Natural killer cell (primary cell): Measurements from ENCODE around the gene MT1B. TPM values are rescaled to one million over a fixed set of nuclear protein-coding genes. Genes with fewer than 3 reads are reported as not detected.
A peak's percentile ranks its signal among the peaks of the same experiment; 100 is the strongest.

Source experiments
- ATAC-seq, 3 donors: fragments of 150-1000 bp in 2 of 3; fragments of 200-7000 bp in 1 of 3; cut with Tn5 transposase; 1 replicate in 1 of 3; 2 replicates in 2 of 3; pipeline ENCODE4 v1.10.0; 2021; ENCODE audit warnings: mild to moderate bottlenecking in 2 of 3, moderate library complexity in 2 of 3
- DNase-seq, 2 donors: peaks; one replicate each; pipeline versions ENCODE4 v3.0.0 to v3.0.0-alpha.2; 2013 to 2021; ENCODE audit warnings: mixed read lengths in 1 of 2
- H3K27ac ChIP-seq: one replicate; pipeline ENCODE4 v1.5.1; 2013; ENCODE audit warnings: mild to moderate bottlenecking, low read length
- H3K27me3 ChIP-seq: one replicate; pipeline ENCODE4 v1.6.1; 2013; ENCODE audit warnings: low read length; ENCODE audit not compliant: control insufficient read depth, insufficient read depth
- H3K36me3 ChIP-seq: one replicate; pipeline ENCODE4 v1.6.1; 2013; ENCODE audit warnings: low read length; ENCODE audit not compliant: control insufficient read depth, insufficient read depth
- H3K4me1 ChIP-seq: one replicate; pipeline ENCODE4 v1.6.1; 2013; ENCODE audit warnings: low read length; ENCODE audit not compliant: control insufficient read depth, insufficient read depth
- H3K4me3 ChIP-seq: one replicate; pipeline ENCODE4 v1.5.1; 2013; ENCODE audit warnings: low read length
- H3K9me3 ChIP-seq: one replicate; pipeline ENCODE4 v1.6.1; 2013; ENCODE audit warnings: low read length; ENCODE audit not compliant: control insufficient read depth, insufficient read depth
- H3K27ac Mint-ChIP-seq, 2 donors: one replicate each; pipeline ENCODE4 v1.8.0; 2022; ENCODE audit warnings: mild to moderate bottlenecking in 2 of 2, mixed read lengths in 2 of 2, moderate library complexity in 1 of 2
- H3K27me3 Mint-ChIP-seq, 2 donors: one replicate each; pipeline ENCODE4 v1.8.0; 2022; ENCODE audit warnings: low read depth in 2 of 2, mixed read lengths in 2 of 2
- H3K36me3 Mint-ChIP-seq: one replicate; pipeline ENCODE4 v1.8.0; 2022; ENCODE audit warnings: mixed read lengths
- H3K4me1 Mint-ChIP-seq, 2 donors: one replicate each; pipeline ENCODE4 v1.8.0; 2022; ENCODE audit warnings: mixed read lengths in 2 of 2
- H3K4me3 Mint-ChIP-seq: one replicate; pipeline ENCODE4 v1.8.0; 2022; ENCODE audit warnings: mild to moderate bottlenecking, moderate library complexity, mixed read lengths
- H3K9me3 Mint-ChIP-seq, 2 donors: one replicate each; pipeline ENCODE4 v1.8.0; 2022; ENCODE audit warnings: mixed read lengths in 2 of 2
- WGBS: methylation state at CpG from one replicate; pipeline ENCODE4 v1.1.7; 2013; ENCODE audit warnings: missing lambda C conversion rate; ENCODE audit not compliant: insufficient coverage; 5-methylcytosine and 5-hydroxymethylcytosine counted together
- intact Hi-C: fragments of 100-400 bp; cut with micrococcal nuclease; formaldehyde crosslinking; loops from one replicate; pipeline ENCODE4 v1.14.2; 2022
- total RNA-seq, 4 donors: library from RNA; stranded (reverse); fragments of 120-200 nt in 1 of 4; gene quantifications; one replicate each; pipeline versions ENCODE4 v1.2.3 to v1.2.4, GENCODE V29; 2013 to 2022
- TF ChIP-seq, protein P1 (sequence below): fragments of 200-600 bp; IDR thresholded peaks from one replicate; pipeline ENCODE4 v1.8.0; 2022; ENCODE audit warnings: antibody characterized with exemption

MT1B gene
- total RNA-seq, 3 donors from 2014 or later (not counting 1 experiment from before 2014, with no cell fraction given), result not detected

DNA sequence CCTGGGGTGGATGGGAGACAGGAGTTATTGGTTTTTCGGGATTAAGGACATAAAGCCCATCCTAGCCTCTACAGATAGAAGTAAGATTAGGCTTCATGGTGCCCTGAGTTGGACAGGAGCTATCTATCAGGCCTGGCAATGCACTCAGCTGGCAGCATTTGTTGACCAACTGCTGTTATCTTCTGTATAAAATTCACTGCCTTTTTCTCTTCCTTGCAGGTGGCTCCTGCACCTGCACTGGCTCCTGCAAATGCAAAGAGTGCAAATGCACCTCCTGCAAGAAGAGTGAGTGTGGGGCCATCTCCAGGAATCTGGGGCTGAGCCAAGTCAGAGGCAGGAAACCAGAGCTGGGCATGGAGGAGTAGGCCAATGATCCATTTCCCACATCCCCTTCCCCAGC lies 12.6 kb upstream of the MT1B start:
- H3K9me3 ChIP-seq, result no peaks in the 10 kb centered on the region
- intact Hi-C loops, result no loop called here
- Mint-ChIP-seq H3K36me3 (no peaks in the 10 kb centered on the region), H3K9me3 (no peaks in the 10 kb centered on the region), H3K27ac (no peak overlapping the region), H3K4me1 (peaks cover 20 to 22% of the 10 kb centered on the region in 2 donors), H3K4me3 (no peak overlapping the region), H3K27me3 (peaks cover 63 to 64% of the 10 kb centered on the region in 2 donors)
- peaks cover 39% of the 10 kb centered on the region for H3K27me3 ChIP-seq
- ATAC-seq (no peak), DNase-seq (no peak)
- no peak overlapping the region for H3K4me3 ChIP-seq
- TF ChIP-seq, protein P1, sequence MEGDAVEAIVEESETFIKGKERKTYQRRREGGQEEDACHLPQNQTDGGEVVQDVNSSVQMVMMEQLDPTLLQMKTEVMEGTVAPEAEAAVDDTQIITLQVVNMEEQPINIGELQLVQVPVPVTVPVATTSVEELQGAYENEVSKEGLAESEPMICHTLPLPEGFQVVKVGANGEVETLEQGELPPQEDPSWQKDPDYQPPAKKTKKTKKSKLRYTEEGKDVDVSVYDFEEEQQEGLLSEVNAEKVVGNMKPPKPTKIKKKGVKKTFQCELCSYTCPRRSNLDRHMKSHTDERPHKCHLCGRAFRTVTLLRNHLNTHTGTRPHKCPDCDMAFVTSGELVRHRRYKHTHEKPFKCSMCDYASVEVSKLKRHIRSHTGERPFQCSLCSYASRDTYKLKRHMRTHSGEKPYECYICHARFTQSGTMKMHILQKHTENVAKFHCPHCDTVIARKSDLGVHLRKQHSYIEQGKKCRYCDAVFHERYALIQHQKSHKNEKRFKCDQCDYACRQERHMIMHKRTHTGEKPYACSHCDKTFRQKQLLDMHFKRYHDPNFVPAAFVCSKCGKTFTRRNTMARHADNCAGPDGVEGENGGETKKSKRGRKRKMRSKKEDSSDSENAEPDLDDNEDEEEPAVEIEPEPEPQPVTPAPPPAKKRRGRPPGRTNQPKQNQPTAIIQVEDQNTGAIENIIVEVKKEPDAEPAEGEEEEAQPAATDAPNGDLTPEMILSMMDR, result no peak
- no peaks in the 10 kb centered on the region for H3K36me3 ChIP-seq
- WGBS, result 85% methylated on average over 1 of the region's 1 CpG
- H3K4me1 ChIP-seq, result peaks cover 33% of the 10 kb centered on the region
- no peak overlapping the region for H3K27ac ChIP-seq

DNA sequence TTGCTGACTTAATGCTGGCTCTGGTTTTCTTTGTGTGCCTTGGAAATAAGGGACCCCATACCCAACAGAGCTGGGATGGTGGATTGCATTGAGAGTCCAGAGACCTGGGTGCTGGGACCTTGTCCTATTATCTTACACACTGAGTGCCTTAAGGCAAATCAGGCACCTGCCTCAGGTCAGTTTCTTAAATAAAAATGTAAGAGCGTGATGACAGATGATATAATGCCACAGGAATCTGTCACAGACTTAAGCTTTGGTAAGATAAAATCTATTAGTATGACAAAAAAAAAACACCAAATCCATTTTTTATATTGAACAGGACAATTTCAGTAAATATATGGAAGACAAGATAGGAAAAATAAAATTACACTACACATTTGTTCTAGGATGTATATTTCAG lies 11.6 kb upstream of the MT1B start:
- Mint-ChIP-seq H3K36me3 (no peaks in the 10 kb centered on the region), H3K4me1 (peaks cover 22 to 23% of the 10 kb centered on the region in 2 donors), H3K27me3 (peaks cover 58 to 64% of the 10 kb centered on the region in 2 donors), H3K27ac (no peak overlapping the region), H3K9me3 (no peaks in the 10 kb centered on the region), H3K4me3 (no peak overlapping the region)
- H3K36me3 ChIP-seq, result no peaks in the 10 kb centered on the region
- DNase-seq (no peak), ATAC-seq (no peak)
- peaks cover 33% of the 10 kb centered on the region for H3K4me1 ChIP-seq
- intact Hi-C loops, result no loop called here
- peaks cover 32% of the 10 kb centered on the region for H3K27me3 ChIP-seq
- no CpG with 5 or more reads among the region's 1 CpG for WGBS
- no peaks in the 10 kb centered on the region for H3K9me3 ChIP-seq
- no peak overlapping the region for H3K27ac ChIP-seq
- H3K4me3 ChIP-seq, result no peak overlapping the region
- TF ChIP-seq, protein P1, result no peak

DNA sequence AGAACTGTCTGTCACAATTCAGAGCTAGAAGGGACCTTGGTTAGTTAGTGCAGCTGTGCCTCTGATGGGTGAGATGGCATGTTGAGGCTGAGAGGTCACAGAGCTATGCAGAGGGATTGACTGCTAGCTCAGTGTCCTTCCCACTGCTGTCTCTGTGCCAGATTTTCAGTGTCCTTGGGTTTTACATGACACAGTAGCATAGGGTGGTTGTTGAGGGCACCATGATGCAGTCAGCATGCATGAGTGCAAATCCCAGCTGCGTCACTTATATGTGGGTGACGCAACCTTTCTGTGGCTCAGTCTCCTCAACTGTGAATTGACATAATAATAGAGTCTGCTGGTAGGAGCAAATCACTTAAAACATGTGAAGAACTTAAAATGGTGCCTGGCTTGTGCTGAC lies 10.5 kb upstream of the MT1B start:
- Histone ChIP-seq H3K36me3 (no peaks in the 10 kb centered on the region), H3K9me3 (no peaks in the 10 kb centered on the region), H3K4me3 (no peak overlapping the region), H3K27ac (no peak overlapping the region), H3K27me3 (peaks cover 28% of the 10 kb centered on the region), H3K4me1 (peaks cover 26% of the 10 kb centered on the region)
- H3K36me3 Mint-ChIP-seq, result no peaks in the 10 kb centered on the region
- H3K9me3 Mint-ChIP-seq, result no peaks in the 10 kb centered on the region
- DNase-seq (no peak), ATAC-seq (no peak)
- H3K4me3 Mint-ChIP-seq, result no peak overlapping the region
- peaks cover 61 to 68% of the 10 kb centered on the region in 2 donors for H3K27me3 Mint-ChIP-seq
- intact Hi-C loops, result no loop called here
- WGBS, result 92% methylated on average over 2 of the region's 2 CpGs
- no peak overlapping the region for H3K27ac Mint-ChIP-seq
- H3K4me1 Mint-ChIP-seq, result peaks cover 21 to 22% of the 10 kb centered on the region in 2 donors
- TF ChIP-seq, protein P1, result no peak

DNA sequence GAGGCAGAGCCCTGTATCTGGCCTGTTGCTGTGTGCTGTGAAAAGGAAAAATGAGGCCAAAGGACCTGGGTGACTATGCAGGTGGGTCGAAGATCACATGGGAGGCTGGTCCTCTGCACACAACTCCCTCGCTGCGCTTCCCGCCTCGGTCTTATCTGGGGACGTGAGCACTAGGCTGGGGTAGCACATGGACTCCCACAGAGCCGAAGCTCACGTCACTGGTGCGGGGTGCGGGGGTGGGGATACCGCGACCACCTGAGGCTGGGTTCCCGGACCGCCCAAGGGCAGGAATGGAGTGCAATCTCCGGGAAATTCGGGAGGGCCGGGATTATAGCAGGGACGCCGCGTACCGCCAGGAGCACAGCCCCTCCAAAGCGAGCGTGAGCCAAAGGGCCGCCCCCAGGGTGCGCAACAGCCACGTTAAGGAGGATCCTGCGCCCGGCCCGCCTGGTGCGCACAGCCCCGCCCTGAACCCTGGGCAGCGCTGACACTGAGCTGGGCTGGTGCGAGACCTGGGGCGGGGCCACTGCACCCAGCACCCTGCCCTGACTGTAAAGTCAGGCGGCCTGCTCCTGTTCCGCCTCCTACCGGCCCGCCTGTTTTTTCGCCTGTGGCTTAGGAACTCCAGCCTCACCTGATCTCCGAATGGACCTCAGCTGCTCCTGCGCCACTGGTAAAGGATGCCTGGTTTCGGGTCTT lies 8.5 kb upstream of the MT1B start:
- TF ChIP-seq, protein P1, result no peak
- intact Hi-C loops, result no loop called here
- Histone ChIP-seq H3K36me3 (no peaks in the 10 kb centered on the region), H3K4me3 (peak overlapping the region; percentile 19), H3K4me1 (peaks cover 21% of the 10 kb centered on the region), H3K9me3 (no peaks in the 10 kb centered on the region), H3K27me3 (peaks cover 19% of the 10 kb centered on the region), H3K27ac (no peak overlapping the region)
- 6% methylated on average over 42 of the region's 42 CpGs for WGBS
- Mint-ChIP-seq H3K36me3 (no peaks in the 10 kb centered on the region), H3K27me3 (peaks cover 53 to 64% of the 10 kb centered on the region in 2 donors), H3K4me3 (peak overlapping the region; percentile 74), H3K27ac (no peak overlapping the region), H3K9me3 (no peaks in the 10 kb centered on the region), H3K4me1 (peaks cover 16 to 21% of the 10 kb centered on the region in 2 donors)
- ATAC-seq (peak; percentile 96 to 100 (median 100)), DNase-seq (peak; percentile 51 to 89)
